DMS114 treated with DMSO at 0.1 percent for 48 hours (cell line): ENCODE results near the gene RUNX3.

Experiments used
- DNase-seq: peaks from one replicate; lab custom pipeline; 2025; ENCODE audit not compliant: unreplicated experiment; lab: John Stamatoyannopoulos, UW

Gene RUNX3

DNA sequence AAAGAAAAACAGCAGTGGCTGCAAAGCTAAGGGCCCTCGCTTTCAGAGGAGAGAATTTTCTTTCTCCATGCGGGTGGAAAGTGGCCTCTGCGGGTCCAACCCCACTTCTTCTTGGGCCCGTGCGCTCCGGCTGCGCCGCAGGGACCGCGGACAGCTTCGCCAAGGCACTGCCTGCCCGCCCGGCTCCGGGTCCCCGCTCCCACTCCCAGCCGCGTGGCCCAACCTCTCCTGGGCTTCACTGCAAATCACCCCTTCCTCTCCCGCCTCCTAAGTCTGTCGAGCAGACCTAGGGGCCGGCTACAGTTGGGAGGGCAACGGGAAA is 1.0 kb upstream of the RUNX3 start:
- DNase-seq = no peak

DNA sequence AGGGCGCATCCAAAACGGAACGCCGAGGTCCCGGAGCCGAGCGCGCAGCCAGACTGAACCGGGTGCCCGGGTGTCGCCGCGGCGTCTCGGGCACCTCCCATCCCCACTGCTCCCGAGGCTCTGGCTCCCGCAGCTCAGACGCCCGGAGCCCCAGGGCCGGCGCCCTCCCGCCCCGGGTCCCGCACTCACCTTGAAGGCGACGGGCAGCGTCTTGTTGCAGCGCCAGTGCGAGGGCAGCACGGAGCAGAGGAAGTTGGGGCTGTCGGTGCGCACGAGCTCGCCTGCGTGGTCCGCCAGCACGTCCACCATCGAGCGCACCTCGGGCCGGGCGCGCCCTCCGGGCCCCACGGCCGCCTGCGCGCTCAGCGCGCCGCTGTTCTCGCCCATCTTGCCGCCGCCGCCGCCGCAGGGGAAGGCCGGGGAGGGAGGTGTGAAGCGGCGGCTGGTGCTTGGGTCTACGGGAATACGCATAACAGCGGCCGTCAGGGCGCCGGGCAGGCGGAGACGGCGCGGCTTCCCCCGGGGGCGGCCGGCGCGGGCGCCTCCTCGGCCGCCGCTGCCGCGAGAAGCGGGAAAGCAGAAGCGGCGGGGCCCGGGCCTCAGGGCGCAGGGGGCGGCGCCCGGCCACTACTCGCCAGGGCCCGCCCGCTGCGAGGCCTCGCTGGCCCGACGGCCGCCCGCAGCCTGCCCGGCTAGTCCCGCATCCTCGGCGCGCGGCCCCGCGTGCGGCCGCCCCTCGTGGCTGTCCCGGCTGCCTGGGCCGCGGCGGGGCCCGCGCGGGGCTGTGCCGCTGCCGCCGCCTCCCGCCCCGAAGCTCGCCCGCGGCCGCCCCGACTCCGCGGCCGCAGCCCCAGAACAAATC is 447 bp downstream of the RUNX3 start:
- DNase-seq = no peak

DNA sequence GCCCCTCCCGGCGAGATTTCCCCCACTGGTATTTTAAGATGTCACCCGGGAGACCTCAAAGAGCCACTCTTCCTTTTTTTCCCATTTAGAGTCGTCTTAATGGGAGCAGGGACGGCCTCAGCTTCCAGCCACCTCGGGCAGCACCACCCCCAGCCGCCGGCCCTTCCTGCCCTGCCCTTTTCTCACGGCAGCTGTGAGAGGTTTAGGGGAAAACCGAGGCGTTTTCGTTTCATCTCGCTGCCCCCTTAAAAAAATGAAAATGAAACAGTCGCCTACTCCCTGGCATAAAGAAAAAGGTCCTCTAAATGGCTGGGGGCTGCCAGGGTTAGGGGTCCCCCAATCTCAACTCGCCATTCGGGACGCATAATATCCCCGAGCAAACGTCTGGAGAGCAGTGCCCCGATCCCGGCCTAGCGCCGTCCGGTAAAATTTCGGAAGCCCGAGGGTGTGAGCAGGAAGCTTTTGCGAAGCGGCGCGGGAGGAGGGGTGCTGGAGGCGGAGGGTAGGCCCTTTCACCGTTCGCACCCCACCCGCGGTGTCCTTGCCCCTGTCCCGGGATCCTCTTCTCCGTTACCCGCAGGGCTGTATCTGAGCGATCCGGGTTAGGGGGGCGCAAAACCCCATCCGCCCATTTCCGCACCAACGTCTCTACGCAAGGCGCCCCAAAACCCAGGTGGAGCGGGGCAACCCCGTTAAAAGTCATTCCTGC is 1.2 kb downstream of the RUNX3 start:
- DNase-seq = no peak

DNA sequence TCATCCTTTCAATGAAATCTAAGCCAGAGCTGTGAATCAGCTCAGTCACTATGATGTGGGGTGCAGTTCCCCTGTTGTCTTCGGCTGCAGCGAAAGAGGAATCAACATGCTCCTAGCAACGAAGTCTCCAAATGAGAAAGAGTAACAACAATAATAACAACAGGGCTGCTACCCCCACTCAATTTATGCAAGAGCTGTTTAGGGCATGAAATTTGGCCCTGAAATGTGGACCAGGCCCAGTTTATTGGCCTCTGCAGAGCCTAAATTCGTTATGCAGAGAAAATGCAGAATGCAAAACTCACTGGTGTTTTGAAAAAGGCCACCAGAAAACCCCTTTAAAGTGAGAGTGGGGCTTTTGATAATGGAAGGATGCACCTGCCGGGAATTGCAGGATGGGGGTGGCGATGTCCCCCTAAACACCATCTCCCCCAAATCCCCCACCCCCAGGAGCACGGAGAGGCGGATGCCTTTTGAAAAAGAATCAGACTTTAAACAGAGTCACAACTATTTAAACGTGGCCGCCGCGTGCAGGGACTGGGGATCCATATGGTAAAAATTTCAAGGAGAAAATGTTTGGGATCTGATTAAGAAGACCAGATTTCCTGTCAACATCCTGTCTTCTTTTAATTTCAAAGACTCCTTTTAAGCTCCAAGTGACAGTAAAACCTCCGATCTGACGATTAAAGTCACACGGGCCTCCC is 1.9 kb downstream of the RUNX3 start:
- no peak for DNase-seq

DNA sequence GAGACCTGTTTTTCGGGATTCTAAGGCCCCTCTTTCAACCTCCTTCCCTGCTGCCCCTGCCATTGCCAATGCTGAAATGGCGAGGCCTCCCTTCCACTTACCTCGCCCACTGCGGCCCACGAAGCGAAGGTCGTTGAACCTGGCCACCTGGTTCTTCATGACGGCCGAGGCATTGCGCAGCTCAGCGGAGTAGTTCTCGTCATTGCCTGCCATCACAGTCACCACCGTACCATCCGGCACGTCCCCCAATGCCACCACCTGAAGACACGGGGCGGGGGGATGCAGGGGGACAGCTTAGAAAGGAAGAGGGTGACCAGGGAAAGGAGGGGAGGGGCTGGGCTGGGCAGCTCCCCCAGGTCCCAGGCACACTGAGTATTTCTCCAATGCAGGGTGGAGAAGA is 2.6 kb downstream of the RUNX3 start:
- no peak for DNase-seq

DNA sequence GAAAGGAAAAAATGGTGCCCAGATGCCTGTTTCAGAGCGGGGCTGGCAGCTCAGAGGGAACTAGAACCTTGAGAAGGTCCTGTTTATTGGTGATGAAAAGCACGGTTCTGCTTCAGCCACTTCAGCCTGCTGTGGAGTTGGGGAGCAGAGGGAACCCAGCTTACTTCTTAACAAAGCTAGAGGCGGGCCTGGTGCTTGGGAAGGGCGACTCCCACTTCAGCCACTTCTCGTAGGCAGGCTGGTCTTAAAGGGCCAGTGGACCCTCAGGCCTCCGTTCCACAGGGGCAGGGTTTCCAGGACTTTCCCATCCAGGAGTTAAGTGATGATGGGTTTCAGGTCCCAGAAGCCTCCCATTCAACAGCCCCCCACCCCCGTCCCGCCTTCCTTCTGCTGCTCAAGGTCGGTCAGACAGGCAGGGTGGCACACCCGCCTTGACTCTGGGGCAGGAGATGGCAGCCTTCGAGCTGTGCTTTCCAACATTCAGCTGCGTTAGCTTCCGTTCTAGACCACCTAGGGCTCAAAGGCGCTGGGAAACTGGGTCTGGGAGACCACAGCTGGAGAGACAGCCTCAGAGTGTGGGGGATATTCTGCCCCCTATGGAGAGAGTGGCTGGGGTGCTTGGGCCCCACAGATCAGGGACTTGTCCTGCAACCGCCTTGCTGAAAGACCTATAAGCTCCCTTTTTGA is 3.4 kb downstream of the RUNX3 start:
- DNase-seq = no peak

DNA sequence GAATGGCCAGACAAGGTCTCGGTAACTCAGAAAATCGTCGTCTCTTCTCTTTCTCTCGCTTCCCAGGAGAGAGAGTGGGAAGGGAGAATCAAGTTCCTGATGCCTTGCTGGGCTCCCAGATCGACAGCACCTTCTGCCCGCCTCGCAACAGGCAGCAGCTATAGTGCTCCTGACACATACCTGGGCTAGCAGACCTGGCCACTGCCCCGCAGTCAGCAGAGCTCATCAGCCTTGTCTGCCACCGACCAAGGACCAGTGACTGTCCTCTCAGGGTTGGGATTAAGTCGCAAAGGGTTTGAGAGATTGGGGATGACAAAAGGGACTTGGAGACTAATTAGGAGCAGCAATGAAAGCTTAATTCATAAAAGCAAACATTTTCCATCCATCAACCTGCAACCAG is 4.1 kb downstream of the RUNX3 start:
- DNase-seq = no peak

DNA sequence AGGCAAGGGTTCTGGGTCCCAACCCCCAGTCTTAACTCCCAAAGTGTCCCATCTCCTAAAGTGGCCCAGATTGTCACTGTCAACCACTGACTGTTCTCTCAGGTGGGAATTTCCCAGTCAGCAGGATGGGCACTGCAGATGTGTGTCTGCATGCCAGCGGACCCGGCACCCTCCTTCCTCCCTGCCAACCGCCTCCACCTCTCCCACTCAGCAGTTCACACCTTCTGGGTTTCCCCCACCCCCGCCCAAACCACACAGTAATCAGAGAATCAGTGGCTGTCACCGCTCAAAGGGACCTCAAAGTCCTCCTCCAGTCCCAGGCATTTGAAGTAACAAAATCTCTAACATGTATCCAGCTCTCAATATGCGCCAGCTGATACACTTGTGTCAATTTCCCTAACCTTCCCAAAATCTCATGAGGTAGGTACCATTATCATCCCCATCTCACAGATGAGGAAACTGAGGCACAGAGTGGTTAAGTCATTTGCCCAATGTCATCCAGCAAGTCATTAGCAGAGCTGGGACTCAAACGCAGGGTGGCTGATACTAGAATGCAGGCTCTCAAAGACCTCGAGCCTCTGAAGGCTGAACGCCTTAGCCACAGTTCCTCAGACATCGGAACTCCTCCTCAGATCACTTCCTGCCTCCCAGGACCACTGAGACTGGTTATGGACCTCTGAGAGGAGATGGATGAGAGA is 4.8 kb downstream of the RUNX3 start:
- no peak for DNase-seq

DNA sequence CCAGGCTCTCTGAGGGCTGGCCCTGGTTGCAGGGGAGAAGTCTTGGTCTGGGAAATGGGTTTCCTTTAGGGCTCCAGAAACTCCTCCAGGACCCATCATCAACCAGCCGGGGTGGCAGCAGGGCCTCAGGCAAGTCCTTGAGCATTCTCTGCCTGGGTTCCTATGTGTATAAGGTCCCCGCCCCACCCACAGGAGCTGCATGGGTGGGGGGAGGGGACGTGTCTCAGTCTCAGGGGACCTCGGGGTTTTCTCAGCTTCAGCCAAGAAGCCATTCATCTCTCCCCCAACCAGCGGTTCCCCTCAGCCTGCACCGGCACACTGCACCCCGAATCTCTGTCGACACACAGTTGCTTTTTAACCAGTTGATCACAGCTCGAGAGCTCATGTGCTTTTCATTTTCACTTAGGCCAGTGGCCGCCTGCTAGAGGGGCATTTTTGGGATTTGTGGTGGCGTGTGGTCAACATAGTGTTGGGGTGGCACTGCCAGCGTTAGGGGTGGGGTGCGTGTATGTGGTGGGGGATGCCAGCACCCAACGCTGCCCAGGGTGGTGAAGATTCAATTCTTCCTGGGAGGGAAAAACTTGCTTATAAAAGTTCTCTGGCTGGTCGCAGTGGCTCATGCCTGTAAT is 6.5 kb downstream of the RUNX3 start:
- DNase-seq = no peak

DNA sequence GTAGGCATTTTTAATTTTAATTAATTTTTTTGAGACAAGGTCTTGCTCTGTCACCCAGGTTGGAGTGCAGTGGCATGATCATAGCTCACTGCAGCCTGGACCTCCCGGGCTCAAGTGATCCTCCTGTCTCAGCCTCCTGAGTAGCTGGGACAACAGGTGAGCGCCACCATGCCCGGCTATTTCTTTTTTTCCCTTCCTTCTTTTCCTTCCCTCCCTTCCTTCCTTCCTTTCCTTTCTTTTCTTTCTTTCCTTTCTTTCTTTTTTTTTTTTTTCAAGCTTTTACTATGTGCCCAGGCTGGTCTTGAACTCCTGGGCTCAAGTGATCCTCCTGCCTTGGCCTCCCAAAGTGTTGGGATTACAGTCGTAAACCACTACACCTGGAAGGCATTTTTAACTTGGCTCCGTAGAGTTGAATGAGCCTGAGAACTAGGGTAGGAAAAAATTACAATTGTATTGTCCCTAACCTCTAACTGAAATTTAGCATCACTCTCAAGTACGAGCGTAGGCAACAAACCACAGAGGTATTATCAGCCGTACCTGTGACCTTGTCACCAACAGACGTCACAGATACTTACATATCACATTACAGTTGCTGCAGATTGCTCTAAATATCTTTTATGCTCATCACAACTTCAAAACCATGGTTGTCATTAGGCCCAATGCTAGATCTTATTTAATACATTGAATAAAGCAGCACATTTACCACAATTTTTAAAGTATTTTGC is 8.0 kb downstream of the RUNX3 start:
- DNase-seq = no peak

DNA sequence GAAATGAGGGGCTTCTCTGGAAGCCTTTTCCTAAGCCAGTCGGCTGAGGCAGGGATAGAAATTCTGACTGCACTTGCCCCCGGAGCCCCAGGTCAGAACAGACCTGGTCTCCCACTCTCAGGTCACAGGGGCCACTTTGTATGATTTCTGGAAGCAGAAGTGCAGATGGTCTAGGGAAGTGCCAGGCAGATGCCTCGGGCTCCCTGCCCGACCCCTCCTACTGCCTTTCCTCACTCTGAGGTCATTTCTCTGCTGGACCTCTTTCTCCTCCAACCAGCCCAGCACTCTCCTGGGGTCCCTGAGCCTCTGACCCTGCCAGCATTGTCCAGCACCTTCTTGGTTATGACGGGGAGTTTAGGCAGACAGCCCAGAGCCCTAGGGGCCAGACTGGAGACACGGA is 8.7 kb downstream of the RUNX3 start:
- no peak for DNase-seq

DNA sequence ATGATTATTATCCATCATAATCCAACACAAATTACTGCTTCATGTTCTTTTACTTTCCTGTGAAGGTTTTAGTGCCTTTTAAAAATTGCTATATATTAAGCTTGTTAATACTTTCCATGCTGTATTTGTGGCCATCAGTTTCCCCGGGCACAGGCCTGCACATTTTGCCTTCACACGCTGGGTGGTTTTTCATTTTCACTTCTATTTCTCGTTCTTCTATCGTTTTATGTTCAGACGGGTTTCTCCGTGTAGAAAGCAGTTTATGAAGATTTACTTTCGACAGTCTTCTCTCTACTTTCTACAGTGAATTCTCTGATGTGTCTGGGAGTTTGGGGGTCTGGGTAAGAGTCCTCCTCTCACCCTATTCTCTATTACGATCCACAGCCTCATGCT is 9.5 kb downstream of the RUNX3 start:
- DNase-seq = no peak

DNA sequence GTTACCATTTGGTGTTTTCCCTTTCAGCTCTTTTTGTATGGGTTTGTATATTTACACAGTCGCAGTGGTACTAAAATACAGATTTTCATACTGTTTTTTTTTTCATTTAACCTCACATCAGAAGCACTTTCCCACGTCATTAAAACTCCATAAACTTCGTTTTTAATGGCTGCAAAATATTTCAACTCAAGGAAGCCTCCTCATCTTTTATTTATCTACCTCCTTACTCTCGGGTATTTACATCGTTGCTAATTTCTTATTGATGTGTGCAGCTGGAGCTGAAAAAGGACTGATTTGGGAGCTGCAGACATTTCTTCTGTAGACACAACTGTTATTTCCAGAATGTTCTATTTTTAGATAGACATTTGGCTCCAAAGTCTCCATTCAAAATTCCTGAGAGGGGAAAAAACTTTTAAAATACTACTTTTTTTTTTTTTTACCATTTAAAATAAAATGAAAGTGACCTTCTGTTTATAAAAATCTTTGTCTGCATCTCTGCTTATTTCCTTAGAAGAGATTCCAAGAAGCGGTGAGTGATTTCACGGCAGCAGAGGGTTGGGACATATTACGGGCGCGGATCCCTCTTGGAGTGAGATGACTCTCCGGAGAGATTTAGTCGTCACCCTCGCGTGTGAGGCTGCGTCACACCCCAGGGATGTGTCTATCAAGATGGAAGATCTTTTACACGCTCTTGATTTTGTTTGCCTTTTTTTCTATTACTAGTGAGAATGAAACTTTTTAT is 10.1 kb downstream of the RUNX3 start:
- DNase-seq = no peak

DNA sequence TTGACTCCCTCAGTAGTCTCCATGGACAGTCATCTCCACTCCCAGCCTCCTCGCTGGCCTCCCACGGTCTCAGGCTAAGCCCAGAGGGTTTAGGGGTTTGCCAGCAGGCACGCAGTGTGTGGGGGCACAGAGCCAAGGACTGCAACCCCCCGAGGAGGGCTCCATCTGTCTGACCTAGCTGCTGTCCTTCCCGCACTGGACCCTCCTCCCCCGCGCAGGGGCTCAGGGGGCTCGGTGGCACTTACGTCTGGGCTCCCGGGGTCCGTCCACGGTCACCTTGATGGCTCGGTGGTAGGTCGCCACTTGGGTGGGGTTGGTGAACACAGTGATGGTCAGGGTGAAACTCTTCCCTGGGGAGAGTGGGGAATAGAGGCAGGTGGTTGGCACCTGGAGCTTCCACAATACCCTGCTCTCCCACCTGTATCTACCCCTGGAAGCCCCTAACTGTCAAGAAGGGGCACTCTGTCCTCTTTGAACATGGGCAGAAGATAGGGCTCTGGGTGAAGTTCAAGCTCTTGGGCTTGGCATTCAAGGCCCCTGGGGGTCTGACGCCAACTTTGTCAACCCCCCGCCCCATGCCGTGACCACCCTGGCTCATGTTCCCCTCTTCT is 11.0 kb downstream of the RUNX3 start:
- DNase-seq = no peak

DNA sequence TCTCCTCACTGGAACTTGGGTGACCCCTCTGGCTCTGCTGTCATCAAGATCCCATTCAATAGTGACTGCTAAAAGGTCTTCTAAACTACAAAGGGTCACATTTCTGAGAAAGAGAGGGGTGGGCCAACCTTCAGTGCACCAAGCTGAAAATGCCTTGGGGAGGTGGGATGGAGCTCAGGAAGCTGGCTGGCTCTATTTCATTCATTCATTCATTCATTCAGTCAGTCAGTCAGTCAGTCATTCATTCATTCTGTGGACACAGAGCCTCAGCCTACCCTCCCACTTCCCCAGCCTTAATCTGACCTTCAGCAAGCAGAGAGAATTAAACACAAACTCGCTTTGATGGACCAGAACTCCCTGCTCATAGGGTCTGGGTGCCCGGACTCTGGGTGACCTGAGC is 11.7 kb downstream of the RUNX3 start:
- DNase-seq = no peak

DNA sequence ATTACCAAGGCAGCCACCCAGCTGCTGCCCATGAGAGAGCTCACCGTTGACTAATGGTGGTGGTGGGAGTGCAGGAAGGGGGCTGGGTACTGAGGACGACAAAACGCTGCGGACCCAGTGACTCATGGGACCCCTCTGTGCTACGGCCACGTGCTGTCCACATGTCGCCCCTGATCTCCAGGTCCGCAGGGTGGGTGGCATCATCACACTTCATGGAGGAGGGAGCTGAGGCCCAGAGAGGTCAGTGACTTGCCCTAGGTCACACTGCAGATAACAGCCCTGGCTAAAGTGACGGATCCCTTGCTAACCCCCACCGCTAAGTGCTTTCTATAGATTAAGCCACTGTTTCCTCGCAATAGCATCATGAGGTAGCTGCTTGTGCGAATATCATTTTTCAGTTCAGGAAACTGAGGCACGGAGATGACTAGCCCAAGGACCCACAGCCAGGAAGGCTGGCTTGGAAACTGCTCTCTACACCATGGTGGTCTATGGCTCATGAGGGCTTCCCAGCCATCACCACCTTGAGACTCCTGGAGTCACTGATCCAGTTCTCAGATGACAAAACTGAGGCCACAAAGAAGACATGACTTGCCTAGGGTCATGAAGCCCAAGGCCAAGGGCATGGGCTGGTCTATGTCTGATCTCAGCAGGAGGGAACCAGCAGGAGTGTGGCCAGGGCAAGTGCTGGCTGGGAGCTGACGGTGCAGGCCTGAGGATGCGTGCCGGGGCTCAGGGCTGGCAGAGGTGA is 12.6 kb downstream of the RUNX3 start:
- DNase-seq = no peak

DNA sequence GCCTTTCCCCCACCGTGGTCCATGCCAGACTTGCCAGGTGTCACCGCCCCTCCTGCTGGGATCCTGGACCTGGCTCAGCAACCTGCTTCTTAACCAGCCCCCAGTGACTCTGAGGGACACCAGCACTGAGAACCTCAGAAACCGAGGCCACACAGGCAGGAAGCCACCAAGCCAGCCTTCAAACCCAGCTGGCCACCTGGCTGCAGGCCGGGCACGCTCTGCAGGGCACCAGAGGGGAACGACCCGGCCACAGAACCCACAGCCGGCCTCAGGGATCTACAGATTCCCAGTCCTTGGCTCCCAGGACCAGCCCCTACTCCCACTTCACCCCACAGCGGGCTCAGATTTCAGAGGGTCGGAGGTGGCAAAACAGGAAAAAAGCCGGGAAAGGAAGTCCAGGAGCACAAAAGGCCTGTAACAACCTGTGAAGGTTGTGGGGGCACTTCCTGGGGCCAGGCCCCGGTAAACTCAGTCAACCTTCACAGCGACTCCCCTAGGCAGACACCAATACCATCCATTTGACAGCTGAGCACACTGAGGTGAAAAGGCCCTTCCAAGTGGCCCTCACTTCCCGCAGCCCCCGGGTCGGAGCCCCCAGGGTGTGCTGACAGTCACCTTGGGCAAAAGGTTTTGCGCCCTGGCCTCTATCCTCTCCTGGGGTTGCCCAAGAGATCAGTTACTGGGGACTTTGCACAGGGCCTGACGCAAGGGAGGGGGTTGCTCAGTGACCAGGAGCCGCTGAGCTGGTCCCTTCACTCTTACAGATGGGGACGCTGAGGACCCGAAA is 14.1 kb downstream of the RUNX3 start:
- no peak for DNase-seq
